SK-N-SH treated with all-trans-retinoic acid at 6 μM for 48 hours (cell line): Measurements from ENCODE around the gene ANAPC2.

ENCODE experiments used
- ARNTL ChIP-seq: fragments of 450-650 bp; formaldehyde crosslinking; IDR thresholded peaks from 2 replicates; pipeline ENCODE4 v1.5.0; 2020; ENCODE audit warnings: low read depth, mild to moderate bottlenecking, moderate library complexity, borderline replicate concordance
- BACH2 ChIP-seq: fragments of 250-450 bp; sonication (Bioruptor Pico); IDR thresholded peaks from 2 replicates; pipeline ENCODE4 v1.9.0; 2021; ENCODE audit warnings: mild to moderate bottlenecking, borderline replicate concordance
- CREB5 ChIP-seq: fragments of 250-450 bp; sonication (Bioruptor Pico); IDR thresholded peaks from 2 replicates; pipeline ENCODE4 v1.5.1; 2020; ENCODE audit warnings: low read depth, mild to moderate bottlenecking, moderate library complexity
- ESRRG ChIP-seq: fragments of 250-450 bp; sonication (Bioruptor Pico); IDR thresholded peaks from 2 replicates; pipeline ENCODE4 v1.6.1; 2021; ENCODE audit warnings: mild to moderate bottlenecking
- GLIS3 ChIP-seq: fragments of 250-450 bp; sonication (Bioruptor Pico); IDR thresholded peaks from 2 replicates; pipeline ENCODE4 v1.5.0; 2020; ENCODE audit warnings: mild to moderate bottlenecking, moderate library complexity
- OSR1 ChIP-seq: fragments of 250-450 bp; sonication (Bioruptor Pico); IDR thresholded peaks from 2 replicates; pipeline ENCODE4 v1.8.0; 2022; ENCODE audit warnings: moderate library complexity, mild to moderate bottlenecking, inconsistent platforms
- PATZ1 ChIP-seq: fragments of 250-450 bp; sonication (Bioruptor Pico); IDR thresholded peaks from 2 replicates; pipeline ENCODE4 v1.8.0; 2020; ENCODE audit warnings: mild to moderate bottlenecking, moderate library complexity, borderline replicate concordance
- POU6F1 ChIP-seq: fragments of 250-450 bp; sonication (Bioruptor Pico); IDR thresholded peaks from 2 replicates; pipeline ENCODE4 v1.8.0; 2021; ENCODE audit warnings: low read depth, mild to moderate bottlenecking, moderate library complexity, borderline replicate concordance
- TCF4 ChIP-seq: fragments of 250-450 bp; sonication (Bioruptor Pico); IDR thresholded peaks from 2 replicates; pipeline ENCODE4 v1.8.0; 2021; ENCODE audit warnings: mild to moderate bottlenecking, moderate library complexity, borderline replicate concordance
- ZFP30 ChIP-seq: fragments of 450-650 bp; formaldehyde crosslinking; IDR thresholded peaks from 2 replicates; pipeline ENCODE4 v1.5.0; 2022; ENCODE audit warnings: mild to moderate bottlenecking, moderate library complexity
- ZNF8 ChIP-seq: fragments of 450-650 bp; formaldehyde crosslinking; IDR thresholded peaks from 2 replicates; pipeline ENCODE4 v1.5.0; 2020; ENCODE audit warnings: mild to moderate bottlenecking, moderate library complexity

GRCh38 chr9:137169896-137170358 lies 18.4 kb downstream of the ANAPC2 start, which contains the start of gene LRRC26:
- TF ChIP-seq GLIS3 (CRISPR knock-in tag) (no peak), ZNF8 (no peak), ZFP30 (CRISPR knock-in tag) (no peak), ESRRG (CRISPR knock-in tag) (no peak), PATZ1 (CRISPR knock-in tag) (no peak), TCF4 (CRISPR knock-in tag) (no peak), POU6F1 (no peak), OSR1 (CRISPR knock-in tag) (no peak), ARNTL (no peak), BACH2 (CRISPR knock-in tag) (no peak), CREB5 (no peak)
